ENCODE results near the gene DISP2.
A peak's percentile ranks its signal among the peaks of the same experiment; 100 is the strongest.

DISP2 gene

GRCh38 chr15:40355976-40356585, 1.9 kb upstream of the DISP2 start:
- Histone ChIP-seq H3K27ac (no peak overlapping the region), H3K4me3 (no peak overlapping the region)
- no peak for TF ChIP-seq CTCF (IDR thresholded peaks at IDR 0.05)
- DNase-seq (ENCODE audit: low spot score): no peak

- TF ChIP-seq CTCF (IDR thresholded peaks at IDR 0.05): no peak
- Histone ChIP-seq H3K27ac (no peak overlapping the region), H3K4me3 (no peak overlapping the region)
- no peak for DNase-seq (ENCODE audit: low spot score)
These were observed 773 bp upstream of the DISP2 start for GRCh38 chr15:40357246-40357645.

GRCh38 chr15:40358471-40359353, 693 bp downstream of the DISP2 start:
- Histone ChIP-seq H3K4me3 (peak overlapping the region; percentile 76), H3K27ac (no peak overlapping the region)
- TF ChIP-seq CTCF (IDR thresholded peaks at IDR 0.05): no peak
- DNase-seq (ENCODE audit: low spot score): no peak

DNA sequence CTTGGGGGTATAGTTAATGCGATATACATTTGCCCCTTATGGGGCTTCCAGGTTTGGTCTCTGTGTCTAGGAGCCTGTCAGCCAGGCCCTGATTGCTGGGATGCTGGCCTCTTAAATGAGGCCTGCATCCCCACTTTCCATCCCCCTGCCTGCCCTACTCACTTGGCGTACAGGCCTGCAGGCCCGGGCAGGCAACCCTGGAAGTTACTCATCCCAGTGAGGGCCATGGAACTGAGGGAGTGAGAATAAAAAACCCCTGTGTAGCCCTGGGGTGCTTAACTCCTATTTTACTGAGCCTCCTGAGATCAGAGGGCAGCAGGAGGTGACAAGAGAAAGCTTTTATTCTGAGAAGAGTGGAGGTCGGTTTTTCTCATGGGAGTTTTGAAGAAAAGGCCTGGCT, 2.0 kb downstream of the DISP2 start:
- Histone ChIP-seq H3K4me3 (no peak overlapping the region), H3K27ac (no peak overlapping the region)
- no peak for TF ChIP-seq CTCF (IDR thresholded peaks at IDR 0.05)
- DNase-seq (ENCODE audit: low spot score): no peak

GRCh38 chr15:40361640-40362039, 3.6 kb downstream of the DISP2 start:
- no peak for TF ChIP-seq CTCF (IDR thresholded peaks at IDR 0.05)
- Histone ChIP-seq H3K4me3 (no peak overlapping the region), H3K27ac (no peak overlapping the region)
- no peak for DNase-seq (ENCODE audit: low spot score)

DNA sequence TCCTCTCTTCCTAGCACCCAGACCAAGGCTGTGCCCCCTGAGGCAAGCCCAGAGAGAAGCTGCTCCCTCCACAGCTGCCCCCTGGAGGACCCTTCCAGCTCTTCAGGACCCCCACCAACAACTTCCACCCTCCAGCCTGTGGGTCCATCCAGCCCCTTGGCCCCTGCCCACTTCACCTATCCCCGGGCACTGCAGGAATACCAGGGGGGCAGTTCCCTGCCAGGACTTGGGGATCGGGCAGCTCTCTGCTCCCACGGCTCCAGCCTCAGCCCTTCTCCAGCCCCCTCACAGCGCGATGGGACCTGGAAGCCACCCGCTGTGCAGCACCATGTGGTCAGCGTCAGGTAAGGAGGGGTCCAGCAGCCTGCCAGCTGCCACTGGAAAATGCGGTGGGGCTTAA, 5.6 kb downstream of the DISP2 start:
- Histone ChIP-seq H3K4me3 (no peak overlapping the region), H3K27ac (no peak overlapping the region)
- no peak for TF ChIP-seq CTCF (IDR thresholded peaks at IDR 0.05)
- DNase-seq (ENCODE audit: low spot score): no peak

DNA sequence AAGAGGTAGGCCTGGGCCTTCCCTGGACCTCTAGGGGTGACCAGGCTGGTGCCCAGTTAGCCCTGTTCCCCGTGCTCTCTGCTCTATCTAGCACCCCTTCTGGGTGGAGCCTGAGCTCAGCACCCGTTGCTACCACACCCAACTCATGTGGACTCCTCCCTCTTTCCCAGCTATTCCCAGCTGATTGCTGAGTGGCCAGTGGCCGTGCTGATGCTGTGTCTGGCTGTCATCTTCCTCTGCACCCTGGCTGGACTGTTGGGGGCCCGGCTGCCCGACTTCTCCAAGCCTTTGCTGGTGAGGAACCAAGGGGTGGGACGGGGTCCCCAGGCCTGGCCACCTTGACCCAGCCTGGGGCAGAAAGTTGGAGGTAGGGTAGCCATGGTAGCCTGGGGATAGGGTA, 6.2 kb downstream of the DISP2 start:
- no peak for TF ChIP-seq CTCF (IDR thresholded peaks at IDR 0.05)
- H3K27ac ChIP-seq: no peak overlapping the region

More for the DNA sequence above, 6.2 kb downstream of the DISP2 start:
- DNase-seq (ENCODE audit: low spot score): no peak
- H3K4me3 ChIP-seq: no peak overlapping the region

Data from coronary artery (tissue), 2 donors.